Loucy (cell line): ENCODE results near the gene SUMO2.

ENCODE experiments used
- CTCF ChIP-seq: fragments of 200-600 bp; sonication (generic); conservative IDR thresholded peaks from 2 replicates; pipeline ENCODE4 v1.5.1; 2014; ENCODE audit warnings: mild to moderate bottlenecking, antibody characterized with exemption, low read length
- EZH2phosphoT487 ChIP-seq: fragments of 200-600 bp; IDR thresholded peaks from 2 replicates; pipeline ENCODE4 v1.6.1; 2018; ENCODE audit warnings: antibody characterized with exemption, mild to moderate bottlenecking, moderate library complexity, borderline replicate concordance

- TF ChIP-seq CTCF (no peak), EZH2phosphoT487 (no peak)
Observed at GRCh38 chr17:75129576-75129975, 53.2 kb downstream of the SUMO2 start.
